ENCODE results near the gene HNRNPR.
"Not testable (repeated sequence)": the region's sequence is repeated elsewhere in the genome, so short reads cannot be mapped to it uniquely, and the experiment has no call there.

HNRNPR gene

DNA sequence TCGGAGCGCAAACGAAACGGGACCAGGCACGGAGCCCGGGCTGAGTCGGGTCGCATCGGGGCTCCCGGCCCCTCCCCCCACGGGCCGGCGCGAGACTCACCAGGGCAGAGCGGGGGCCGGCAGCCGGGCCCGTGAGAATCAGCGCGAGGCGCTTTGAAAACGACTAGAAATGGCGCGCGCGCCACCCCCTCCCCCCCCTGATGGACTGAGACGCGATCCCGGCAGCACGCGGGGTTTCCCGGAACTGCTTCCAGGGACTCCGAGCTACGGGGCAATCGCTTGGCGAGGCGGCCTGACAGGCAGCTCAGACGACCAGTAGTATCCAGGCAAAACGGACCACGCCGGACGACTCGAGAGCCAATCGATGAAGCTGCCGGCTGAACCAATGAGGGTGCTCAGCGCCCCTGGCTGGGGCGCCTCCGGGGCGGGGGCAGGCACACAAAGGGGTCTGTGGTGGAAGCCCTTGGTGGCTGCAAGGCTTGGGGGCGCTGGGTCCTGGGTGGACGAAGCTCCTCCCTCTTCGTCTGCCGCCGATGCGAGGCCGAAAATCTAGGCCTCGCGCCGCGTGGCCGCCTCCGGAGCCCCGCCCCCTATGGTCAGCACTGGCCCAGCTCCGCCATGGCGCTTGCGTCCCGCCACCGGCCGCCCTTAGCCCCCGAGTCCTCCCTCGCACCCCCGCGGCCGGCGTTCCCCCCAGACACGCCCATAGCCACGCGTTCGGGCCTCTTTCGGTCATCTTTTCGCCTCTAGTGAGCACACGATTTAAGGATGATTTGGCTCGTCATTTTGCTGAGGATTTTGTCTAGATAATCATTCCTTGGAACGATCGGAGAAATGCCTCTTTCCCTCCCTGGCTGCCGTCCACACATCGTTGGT is at the start of gene HNRNPR:
Gene HNRNPR (minus strand): TSS at position 174 of the 876 bp plus-strand sequence. CDS start 3,276 bp downstream, outside the sequence.
- DNase-seq (ENCODE audit: low read depth), result peak; percentile 99

DNA sequence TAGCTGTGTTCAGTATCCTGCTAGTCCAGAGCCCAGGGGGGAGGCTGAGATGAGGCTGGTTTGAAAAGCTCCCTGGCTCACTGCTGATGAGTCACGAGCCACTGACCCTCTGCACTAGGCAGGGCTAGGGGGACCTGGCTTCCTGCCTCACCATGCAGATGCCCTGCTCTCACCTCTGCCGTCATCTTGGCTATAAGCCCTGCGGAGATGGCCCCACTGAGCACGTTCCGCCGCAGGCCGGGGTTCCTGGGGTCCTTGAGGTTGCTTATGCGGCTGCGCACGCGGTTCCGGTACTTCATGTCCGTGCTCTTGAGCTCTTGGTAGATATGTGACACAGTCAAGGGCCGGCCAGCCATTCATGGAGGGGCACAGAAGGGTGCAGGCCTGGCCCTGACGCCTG is 49.6 kb upstream of the HNRNPR start:
- DNase-seq (ENCODE audit: low read depth), result no peak

DNA sequence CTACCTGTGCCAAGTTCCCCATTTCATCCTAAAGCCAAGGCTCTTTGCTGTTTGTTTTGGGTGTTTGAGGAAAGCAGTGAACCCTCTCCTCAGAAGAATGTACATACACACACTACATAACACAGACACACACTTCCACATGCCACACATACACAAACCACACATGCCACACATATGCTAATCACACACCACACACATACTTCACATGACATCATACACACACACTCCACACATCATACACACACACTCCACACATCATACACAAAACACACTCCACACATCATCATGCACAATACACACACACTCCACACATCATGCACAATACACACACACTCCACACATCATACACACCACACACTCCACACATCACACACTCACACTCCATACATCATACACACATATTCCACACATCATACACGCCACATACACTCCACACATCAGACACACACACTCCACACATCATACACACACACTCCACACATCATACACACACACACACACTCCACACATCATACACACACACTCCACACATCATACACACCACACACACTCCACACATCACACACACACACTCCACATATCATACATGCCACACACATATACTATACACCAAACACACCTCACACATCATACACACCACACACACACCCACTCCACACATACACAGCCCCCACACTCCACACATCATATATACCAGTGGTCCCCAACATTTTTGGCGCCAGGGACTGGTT is 48.2 kb upstream of the HNRNPR start:
- DNase-seq (ENCODE audit: low read depth), result no peak

DNA sequence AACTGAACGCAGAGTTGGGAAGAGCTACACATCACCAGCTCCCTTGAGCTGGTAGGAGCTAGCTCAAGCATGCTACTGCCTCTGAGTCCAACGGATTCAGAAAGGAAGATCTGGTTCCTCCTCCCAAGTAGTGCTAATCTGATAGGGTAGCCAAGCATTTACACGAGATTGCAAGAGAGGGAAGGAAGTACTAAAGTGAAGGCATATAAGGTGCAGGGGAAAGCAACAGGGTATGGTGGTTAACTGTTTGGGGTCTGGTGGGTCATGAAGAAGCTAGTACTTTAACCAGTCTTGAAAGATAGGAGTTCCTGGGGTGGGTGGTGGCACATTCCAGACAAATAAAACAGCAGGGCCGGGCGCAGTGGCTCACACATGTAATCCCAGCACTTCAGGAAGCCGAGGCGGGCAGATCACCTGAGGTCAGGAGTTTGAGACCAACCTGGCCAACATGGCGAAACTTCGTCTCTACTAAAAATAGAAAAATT is 45.8 kb upstream of the HNRNPR start:
- DNase-seq (ENCODE audit: low read depth), result no peak

DNA sequence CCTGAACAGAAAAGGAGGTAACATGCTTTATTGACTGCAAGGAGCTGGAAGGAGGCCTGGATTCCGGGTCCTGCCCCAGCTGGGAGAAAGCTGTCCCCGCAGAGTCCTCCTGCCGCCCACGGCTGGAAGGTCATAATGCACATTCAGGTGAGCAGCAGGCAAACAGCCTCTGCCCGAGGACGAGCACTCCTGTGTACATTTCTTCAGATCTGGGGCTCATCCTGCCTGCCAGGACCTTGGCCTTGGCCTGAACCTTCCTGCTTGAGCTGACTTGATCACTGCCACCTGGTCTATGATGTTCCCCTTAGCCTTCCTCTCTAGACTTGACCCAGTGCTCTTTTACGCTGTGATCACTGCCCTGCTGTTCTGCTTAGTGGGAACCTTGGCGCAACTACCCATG is 43.4 kb upstream of the HNRNPR start:
- DNase-seq (ENCODE audit: low read depth), result no peak

DNA sequence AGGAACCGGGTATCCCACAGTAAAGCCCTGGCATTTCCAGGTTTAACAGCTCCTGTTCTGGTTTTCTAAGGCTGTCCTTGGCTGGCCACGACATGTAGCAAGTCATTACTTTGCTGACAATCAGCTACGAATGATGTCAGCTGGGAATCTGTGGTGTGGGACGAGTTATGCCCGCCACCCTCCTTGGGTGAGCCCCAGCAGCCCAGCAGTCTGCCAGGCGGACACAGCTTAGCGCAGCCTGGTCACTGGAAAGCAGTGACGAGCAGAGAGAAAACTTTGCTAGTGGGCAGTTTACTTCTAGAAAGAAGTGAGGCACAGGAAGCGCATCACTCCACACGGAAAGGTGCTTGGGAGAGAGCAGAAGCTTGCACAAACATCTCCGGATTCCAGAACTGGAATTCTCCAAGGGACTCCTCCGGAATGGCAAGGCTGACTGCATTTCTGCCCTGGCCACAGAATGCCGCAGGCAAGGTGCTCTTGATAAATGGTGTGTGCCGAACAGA is 41.1 kb upstream of the HNRNPR start:
- DNase-seq (ENCODE audit: low read depth), result no peak

DNA sequence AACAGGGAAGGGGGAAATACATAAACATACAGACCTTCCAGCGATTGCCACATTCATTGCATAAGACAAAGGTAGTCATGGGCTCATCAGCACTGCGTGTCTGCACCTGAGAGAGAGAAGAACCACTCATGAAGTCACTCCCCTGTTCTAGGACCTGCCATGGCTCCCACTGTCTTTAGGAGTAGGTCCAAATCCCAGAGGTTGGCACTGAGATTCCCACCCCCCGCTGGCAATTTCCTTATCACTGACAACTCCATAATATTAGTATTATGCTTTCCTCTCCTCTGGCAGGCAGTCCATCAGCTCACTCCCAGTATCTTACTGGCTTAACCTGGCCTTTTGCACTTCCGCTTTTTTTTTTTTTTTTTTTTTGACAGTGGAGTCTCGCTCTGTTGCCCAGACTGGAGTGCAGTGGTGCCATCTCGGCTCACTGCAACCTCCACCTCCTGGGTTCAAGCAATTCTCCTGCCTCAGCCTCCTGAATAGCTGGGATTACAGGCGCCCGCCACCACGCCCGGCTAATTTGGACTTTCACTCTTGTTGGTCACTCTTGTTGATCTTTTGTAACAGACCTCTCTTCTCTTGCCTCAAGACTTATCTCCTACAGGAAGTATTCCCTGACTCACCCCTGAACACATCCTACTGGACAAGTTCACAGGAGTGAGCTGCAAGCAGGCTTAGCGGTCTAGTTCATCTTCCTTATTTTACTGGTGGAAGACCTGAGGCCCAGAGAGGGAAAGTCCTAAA is 40.4 kb upstream of the HNRNPR start:
- no peak for DNase-seq (ENCODE audit: low read depth)

DNA sequence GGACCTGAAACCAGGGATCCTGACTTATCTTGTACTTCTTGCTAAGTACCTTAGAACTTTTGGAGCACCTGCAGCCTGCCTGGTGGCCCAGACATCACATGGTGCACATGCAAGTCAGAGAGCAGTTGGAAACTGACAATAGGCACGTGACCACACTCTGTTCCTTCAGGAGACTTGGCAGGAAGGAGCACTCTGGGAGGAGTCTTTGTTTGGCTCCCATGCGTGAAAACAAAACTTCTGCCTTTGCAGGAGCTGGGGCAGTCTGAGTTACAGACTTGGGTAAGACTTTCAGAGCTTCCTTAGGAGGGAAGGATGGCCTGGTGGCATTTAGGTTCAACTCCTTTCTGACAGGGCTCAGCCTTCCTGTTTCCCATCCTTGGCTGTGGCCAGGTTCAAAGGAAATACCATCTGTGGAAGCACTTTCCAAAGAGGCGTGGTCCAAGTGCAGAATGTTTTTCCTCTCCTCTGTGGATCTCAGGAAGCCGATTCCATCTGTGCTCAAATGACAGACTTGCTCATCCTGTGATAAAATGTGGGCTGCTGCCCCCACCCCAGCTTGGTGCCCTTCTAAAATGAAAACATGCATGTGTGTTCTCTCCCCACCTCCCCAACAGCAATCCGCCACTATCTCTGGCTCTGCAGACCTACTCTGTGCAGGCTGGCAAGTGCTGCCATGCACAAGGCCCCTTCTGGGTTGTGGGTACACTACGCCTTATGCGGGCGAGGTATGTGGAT is 39.7 kb upstream of the HNRNPR start:
- no peak for DNase-seq (ENCODE audit: low read depth)

DNA sequence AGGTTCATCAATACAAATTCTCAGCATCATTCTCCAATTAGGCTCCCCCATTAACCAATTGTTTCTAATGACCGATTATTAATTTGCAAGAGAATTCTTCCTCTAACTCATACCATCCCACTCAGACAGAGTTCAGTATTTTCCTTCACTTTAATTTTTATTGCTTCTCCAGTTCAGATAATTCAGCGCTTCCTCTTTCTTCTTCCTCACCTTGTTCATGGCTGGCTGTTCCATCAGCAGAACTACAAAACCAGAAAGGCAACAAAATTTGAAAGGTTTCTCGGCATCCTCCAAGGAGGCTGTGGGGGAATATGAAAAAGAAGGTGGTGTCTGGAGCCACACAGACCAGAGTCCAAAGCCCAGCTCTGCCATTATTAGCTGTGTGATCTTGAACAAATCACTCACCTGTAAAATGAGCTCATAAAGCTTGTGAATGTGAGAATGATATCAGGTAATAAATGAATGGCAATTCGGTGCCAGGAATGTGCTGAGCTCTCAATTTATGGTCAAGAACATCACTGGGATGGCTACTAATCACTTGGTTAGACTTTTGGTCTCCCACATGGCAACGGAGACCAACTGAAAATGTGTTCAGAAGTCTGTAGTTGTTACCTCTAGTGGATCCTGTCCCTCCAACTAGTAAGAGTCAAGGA is 37.3 kb upstream of the HNRNPR start:
- no peak for DNase-seq (ENCODE audit: low read depth)

DNA sequence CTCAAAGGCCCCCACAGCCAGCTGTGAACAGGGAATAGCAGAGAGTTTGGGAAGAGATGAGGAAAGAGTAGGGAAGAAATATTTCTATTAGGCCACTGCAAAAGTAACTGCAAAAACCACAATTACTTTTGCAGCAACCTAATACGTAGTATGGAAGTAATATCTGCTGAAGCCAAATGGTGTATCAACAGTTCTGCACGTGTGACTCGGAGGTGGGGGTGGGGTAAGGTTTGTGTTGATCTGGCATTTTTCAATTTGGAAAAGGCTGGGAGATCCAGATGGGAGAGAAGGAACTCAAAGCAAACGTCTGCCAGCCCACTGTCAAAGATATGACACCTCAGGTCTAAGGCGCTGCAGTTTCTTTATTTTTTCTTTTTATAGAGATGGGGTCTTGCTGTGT is 36.6 kb upstream of the HNRNPR start:
- DNase-seq (ENCODE audit: low read depth), result no peak

DNA sequence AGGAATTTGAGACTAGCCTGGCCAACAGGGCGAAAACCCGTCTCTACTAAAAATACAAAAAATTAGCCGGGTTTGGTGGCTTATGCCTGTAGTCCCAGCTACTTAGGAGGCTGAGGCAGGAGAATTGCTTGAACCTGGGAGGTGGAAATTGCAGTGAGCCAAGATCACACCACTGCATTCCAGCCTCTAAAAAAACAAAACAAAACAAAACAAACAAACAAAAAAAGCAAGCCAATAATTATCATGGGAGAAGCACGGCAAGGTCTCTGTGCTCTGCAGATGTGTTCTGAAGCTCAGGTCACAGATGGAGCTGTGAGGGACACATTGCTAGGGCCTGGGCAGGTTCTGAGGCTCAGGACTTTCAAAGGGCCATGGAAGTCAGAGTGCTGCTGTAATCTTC is 36.2 kb upstream of the HNRNPR start:
- not testable (repeated sequence) for DNase-seq (ENCODE audit: low read depth)

DNA sequence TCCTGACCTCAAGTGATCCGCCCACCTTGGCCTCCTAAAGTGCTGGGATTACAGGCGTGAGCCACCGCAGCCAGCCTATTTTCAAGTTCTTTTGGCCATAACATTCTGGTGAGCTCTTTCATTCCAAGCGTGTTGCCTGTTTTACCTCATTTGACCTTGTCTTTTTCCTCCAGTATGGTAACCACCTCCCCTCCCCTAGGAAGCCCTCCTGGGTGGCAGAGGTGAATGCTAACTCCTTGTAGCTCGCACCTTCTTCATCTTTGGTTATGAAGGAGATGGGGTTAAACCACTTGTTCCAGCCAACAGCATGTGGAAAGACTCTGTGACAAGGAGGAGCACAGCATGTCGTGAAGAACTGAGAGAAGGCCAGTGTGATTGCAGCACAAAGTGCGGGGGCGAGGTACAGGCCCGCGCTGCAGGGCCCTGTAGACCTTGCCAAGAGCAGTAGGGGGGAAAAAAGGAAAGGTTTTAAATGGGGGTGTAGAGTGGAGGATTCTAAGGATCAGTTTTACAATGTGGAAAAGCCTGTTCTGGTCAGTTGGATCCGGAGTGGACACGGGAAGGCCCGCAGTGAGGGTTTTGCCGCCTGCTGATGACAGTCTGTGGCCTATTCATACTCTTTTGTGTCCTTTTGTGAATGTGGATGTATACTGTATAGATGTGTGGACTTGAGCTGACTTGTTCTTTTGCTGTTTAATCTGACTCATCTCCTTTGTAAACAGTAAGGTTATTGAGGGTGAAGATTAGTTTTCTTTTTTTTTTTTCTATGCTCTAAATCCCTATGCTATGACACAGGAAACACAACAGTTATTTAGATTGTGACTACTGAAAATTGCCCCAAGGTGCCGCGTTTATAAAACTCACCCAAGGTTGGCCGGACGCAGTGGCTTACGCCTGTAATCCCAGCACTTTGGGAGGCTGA is 33.1 kb upstream of the HNRNPR start:
- peak; percentile 46 for DNase-seq (ENCODE audit: low read depth)

DNA sequence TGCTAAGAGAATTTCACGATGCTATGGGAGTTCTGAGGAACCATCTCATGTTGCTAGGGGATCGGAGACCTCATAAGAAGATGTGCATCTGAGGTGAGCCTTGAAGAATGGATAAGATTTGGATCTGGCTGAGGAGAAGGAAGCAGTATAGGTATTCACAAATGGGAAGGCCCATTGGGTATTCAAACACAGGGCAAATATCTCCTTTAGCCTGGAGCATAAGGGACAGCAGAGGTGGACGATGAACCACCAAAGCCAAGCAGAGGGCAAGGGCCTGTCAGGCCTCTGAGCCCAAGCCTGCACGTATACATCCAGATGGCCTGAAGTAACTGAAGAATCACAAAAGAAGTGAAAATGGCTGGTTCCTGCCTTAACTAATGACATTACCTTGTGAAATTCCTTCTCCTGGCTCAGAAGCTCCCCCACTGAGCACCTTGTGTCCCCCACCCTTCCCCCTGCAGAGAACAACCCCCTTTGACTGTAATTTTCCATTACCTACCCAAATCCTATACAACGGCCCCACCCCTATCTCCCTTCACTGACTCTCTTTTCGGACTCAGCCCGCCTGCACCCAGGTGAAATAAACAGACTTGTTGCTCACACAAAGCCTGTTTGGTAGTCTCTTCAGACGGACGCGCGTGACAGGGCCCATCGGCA is 30.1 kb upstream of the HNRNPR start:
- DNase-seq (ENCODE audit: low read depth), result not testable (repeated sequence)

DNA sequence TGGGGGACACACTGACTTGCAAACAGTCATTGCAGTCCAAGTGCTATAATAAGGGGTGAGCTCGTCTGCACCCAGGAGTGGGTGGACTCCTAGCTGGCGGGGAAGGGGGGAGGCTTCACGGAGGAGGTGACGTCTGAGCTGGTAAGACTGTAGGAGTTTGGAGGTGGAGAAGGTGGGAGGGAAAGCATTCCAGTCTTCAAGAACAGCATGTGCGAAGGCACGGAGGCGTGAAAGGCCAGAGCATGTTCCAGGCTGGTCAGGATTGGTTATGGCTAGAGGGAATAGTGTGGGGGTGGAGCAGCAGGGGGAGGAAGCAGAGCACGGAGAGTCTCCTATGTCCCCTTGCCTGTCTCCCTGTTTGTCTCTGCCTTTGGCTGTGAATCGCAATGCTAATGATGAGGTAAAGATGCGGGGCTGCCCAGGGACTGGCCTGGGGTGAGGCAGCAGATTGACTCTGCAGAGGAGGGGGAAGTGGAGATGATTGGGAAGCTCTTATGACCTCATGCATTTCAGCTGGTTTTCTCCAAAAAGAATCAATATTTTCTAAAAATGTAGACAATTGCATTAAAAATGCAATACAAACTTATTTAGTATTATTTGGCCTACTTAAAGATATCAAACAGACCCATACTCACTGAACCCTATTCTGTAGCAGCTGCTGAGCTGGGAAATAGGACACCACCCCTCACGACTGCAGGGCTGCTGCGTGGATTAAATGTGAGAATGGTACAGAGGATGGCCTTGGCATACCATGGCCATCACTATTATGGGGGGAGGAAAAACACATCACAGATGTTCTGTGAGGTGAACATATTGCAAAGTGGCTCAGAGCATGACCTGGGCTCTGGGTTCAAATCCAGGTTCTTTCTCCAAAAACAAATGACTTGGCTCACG is 28.1 kb upstream of the HNRNPR start:
- DNase-seq (ENCODE audit: low read depth), result no peak

DNA sequence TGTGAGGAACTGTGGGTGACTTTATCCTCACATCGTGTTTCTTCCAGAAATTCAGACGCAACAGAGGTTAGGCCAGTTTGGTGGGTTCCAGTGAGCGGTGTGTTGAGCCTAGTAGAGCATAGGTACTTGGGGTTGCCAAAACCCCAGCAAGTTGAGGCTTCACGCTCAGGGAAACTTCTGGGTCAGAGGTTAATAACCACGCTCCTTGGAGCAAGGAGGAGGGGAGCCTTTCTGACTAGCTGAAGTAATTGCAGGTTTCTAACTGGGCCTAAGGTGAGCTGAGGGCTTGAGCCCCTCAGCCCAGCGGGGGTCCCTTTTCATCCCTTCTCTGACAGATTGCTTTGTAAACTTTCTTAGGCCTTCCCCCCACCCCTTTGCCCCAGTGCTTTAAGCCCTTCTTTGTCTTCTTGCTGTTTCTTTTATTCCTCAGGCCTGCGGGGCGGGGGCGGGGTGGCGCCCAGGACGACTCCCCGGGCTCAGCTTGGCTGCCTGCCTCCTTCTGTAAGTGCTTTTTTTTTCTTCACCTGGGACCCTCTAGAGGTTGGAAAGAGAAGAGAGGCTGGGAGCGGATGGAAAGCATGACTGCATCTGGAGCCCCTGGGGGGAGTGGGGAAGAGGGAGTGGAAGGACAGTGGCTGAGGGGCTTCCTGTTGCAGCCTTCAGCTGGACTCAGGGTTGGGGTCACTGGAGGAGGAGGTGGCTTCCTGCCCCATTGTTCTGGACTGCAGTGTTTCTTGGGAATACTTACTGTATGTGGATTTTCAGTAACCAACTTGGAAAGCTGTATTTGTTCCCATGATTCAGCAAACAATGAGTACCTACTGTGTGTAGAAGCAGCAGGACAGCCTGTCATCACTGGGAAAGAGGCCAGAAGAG is 26.9 kb upstream of the HNRNPR start:
- DNase-seq (ENCODE audit: low read depth), result no peak

DNA sequence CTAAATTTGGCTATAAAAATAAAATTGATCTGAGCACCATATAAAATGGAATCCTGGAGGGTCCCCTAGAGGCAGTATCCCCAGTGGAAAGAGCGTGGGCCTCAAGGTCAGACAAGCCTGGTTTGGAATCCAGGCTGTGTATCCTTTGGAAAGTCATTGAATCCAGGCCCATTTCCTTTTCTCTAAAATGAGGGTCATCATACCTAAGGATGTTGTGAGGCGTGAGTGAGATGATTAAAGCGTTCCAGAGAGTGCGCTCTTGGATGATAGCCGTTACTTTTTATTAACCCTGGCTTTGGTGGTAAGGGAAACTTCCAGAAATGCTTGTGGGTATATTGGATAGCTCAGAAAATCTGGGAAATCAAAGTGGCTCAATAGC is 26.2 kb upstream of the HNRNPR start:
- DNase-seq (ENCODE audit: low read depth), result no peak

DNA sequence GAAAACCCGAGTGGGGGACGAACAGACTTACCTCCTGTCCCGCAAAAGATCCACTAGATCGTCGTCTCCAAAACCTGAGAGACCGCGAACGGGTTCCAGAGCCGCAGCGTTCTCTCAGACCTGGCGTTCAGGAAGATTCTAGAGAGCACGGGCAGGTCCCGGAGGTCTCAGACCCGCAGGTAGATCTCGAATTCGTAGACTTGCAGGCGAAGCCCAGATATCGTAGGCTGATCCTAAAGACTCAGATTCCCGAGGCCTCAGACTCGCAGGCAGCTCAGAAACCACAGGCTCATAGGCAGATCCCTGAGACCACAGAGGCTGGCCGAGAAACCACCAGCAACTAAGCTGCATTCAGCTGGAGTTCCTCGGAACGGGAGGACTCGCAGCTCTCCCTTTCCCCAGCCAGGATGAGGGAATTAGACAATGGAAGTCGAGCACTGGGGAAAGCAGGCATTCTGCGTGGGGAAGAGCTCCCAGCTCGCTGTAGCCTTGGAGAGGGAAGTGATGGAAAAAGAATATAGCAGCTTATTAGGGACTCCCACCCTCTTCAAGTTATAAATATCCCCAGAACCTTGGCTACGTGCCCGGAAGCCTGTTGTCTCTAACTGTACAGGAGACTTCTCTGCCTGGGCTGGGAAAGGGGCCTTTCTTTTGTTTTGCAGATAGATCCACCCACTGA is 25.4 kb upstream of the HNRNPR start, which contains the start of gene ZNF436:
Gene ZNF436 (minus strand): TSS at position 502 of the 679 bp plus-strand sequence. CDS start 1,831 bp downstream, outside the sequence.
- peak; percentile 22 for DNase-seq (ENCODE audit: low read depth)

All from HS-5 (cell line).